ENCODE measurements around the gene ANK3. TPM values are rescaled to one million over a fixed set of nuclear protein-coding genes. Genes with fewer than 3 reads are reported as not detected.

The ANK3 gene
- total RNA-seq, 1 experiment from 2014 or later = 7.0 TPM

DNA sequence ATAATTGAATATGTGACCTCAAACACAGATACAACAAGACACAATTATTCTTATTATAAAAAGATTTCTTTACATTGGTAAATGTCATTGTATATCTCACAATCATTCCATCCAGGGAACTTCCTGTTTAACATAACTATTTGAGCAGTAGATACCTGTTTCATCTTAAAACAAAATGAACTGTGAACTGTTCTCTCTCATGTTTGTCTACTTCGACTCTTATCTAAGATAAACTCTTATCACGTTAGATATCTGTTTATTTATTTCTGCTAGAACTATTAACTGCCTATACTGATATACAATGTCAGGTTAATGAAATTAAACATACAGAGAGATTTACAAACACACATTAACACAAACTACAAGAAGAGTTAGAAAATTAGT is 20.1 kb downstream of the ANK3 start:
- no peak for DNase-seq
- Histone ChIP-seq H3K4me3 (ENCODE audit: low read length) (no peak overlapping the region), H3K27ac (ENCODE audit: low read length) (no peak overlapping the region), H3K36me3 (ENCODE audit: insufficient read depth, low read length) (no peaks in the 10 kb centered on the region), H3K27me3 (ENCODE audit: low read length) (no peaks in the 10 kb centered on the region), H3K9me2 (replicated peaks; ENCODE audit: insufficient read depth, low read length) (no peaks in the 10 kb centered on the region), H2AFZ (ENCODE audit: low read length) (no peak overlapping the region), H3K4me1 (ENCODE audit: low read length) (no peaks in the 10 kb centered on the region), H3K79me2 (ENCODE audit: low read length) (no peaks in the 10 kb centered on the region), H3K4me2 (ENCODE audit: low read depth, low read length, poor library complexity, severe bottlenecking) (no peak overlapping the region), H3K9ac (ENCODE audit: low read length) (no peak overlapping the region), H4K20me1 (ENCODE audit: insufficient read depth, low read depth, low read length) (no peaks in the 10 kb centered on the region), H3K9me3 (ENCODE audit: low read length) (no peaks in the 10 kb centered on the region)

- Histone ChIP-seq H3K27ac (ENCODE audit: low read length) (no peak overlapping the region), H3K4me3 (ENCODE audit: low read length) (no peak overlapping the region)
Observed at GRCh38 chr10:60368875-60369546, 20.7 kb downstream of the ANK3 start.

GRCh38 chr10:60367901-60368300 is 21.8 kb downstream of the ANK3 start:
- Histone ChIP-seq H3K4me1 (ENCODE audit: low read length) (no peaks in the 10 kb centered on the region), H3K9me3 (ENCODE audit: low read length) (no peaks in the 10 kb centered on the region), H2AFZ (ENCODE audit: low read length) (no peak overlapping the region)

More at GRCh38 chr10:60368875-60369546, 20.7 kb downstream of the ANK3 start:
- Histone ChIP-seq H3K27me3 (ENCODE audit: low read length) (no peaks in the 10 kb centered on the region), H3K4me2 (ENCODE audit: low read depth, low read length, poor library complexity, severe bottlenecking) (no peak overlapping the region), H3K79me2 (ENCODE audit: low read length) (no peaks in the 10 kb centered on the region), H3K9me2 (replicated peaks; ENCODE audit: insufficient read depth, low read length) (no peaks in the 10 kb centered on the region), H3K9ac (ENCODE audit: low read length) (no peak overlapping the region), H3K36me3 (ENCODE audit: insufficient read depth, low read length) (no peaks in the 10 kb centered on the region), H4K20me1 (ENCODE audit: insufficient read depth, low read depth, low read length) (no peaks in the 10 kb centered on the region), H3K4me1 (ENCODE audit: low read length) (no peaks in the 10 kb centered on the region), H2AFZ (ENCODE audit: low read length) (no peak overlapping the region), H3K9me3 (ENCODE audit: low read length) (no peaks in the 10 kb centered on the region)
- no peak for DNase-seq

DNA sequence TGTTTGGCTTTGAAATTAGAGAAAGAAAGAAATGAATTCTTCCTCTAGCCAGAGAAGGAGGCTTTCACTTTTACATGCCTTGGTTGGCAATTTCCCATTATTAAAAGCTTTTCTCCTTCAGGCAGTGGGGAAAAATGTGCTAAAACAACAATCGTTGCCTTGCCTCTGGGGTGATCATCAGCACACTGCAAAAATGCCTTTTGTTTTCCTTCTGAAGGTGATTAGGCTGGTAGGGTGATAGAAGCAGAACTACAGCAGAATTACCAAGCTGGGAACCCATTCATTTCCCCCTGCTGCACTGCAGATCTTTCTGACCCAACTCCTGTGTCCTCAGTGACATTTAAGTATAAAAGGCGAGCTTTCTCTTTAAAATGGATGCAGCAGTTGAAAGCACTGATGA is 22.2 kb downstream of the ANK3 start:
- H3K79me2 ChIP-seq (ENCODE audit: low read length) = no peaks in the 10 kb centered on the region
- H3K9me2 ChIP-seq (replicated peaks; ENCODE audit: insufficient read depth, low read length) = no peaks in the 10 kb centered on the region
- H3K9me3 ChIP-seq (ENCODE audit: low read length) = no peaks in the 10 kb centered on the region
- no peak overlapping the region for H3K4me2 ChIP-seq (ENCODE audit: low read depth, low read length, poor library complexity, severe bottlenecking)
- H2AFZ ChIP-seq (ENCODE audit: low read length) = no peak overlapping the region
- no peaks in the 10 kb centered on the region for H4K20me1 ChIP-seq (ENCODE audit: insufficient read depth, low read depth, low read length)
- no peak for DNase-seq
- no peaks in the 10 kb centered on the region for H3K4me1 ChIP-seq (ENCODE audit: low read length)
- H3K27ac ChIP-seq (ENCODE audit: low read length) = no peak overlapping the region
- H3K36me3 ChIP-seq (ENCODE audit: insufficient read depth, low read length) = no peaks in the 10 kb centered on the region
- no peak overlapping the region for H3K9ac ChIP-seq (ENCODE audit: low read length)
- no peak overlapping the region for H3K4me3 ChIP-seq (ENCODE audit: low read length)
- H3K27me3 ChIP-seq (ENCODE audit: low read length) = no peaks in the 10 kb centered on the region

More at GRCh38 chr10:60367901-60368300, 21.8 kb downstream of the ANK3 start:
- H3K27ac ChIP-seq (ENCODE audit: low read length) = no peak overlapping the region
- H3K4me3 ChIP-seq (ENCODE audit: low read length) = no peak overlapping the region
- H3K27me3 ChIP-seq (ENCODE audit: low read length) = no peaks in the 10 kb centered on the region
- no peaks in the 10 kb centered on the region for H3K36me3 ChIP-seq (ENCODE audit: insufficient read depth, low read length)
- no peaks in the 10 kb centered on the region for H3K9me2 ChIP-seq (replicated peaks; ENCODE audit: insufficient read depth, low read length)
- H3K9ac ChIP-seq (ENCODE audit: low read length) = no peak overlapping the region
- no peak overlapping the region for H3K4me2 ChIP-seq (ENCODE audit: low read depth, low read length, poor library complexity, severe bottlenecking)
- H3K79me2 ChIP-seq (ENCODE audit: low read length) = no peaks in the 10 kb centered on the region
- DNase-seq = no peak
- H4K20me1 ChIP-seq (ENCODE audit: insufficient read depth, low read depth, low read length) = no peaks in the 10 kb centered on the region

- Histone ChIP-seq H4K20me1 (ENCODE audit: insufficient read depth, low read depth, low read length) (no peaks in the 10 kb centered on the region), H3K4me3 (ENCODE audit: low read length) (no peak overlapping the region), H2AFZ (ENCODE audit: low read length) (no peak overlapping the region), H3K27me3 (ENCODE audit: low read length) (no peaks in the 10 kb centered on the region), H3K4me1 (ENCODE audit: low read length) (no peaks in the 10 kb centered on the region), H3K27ac (ENCODE audit: low read length) (no peak overlapping the region), H3K4me2 (ENCODE audit: low read depth, low read length, poor library complexity, severe bottlenecking) (no peak overlapping the region), H3K9ac (ENCODE audit: low read length) (no peak overlapping the region), H3K79me2 (ENCODE audit: low read length) (no peaks in the 10 kb centered on the region), H3K9me2 (replicated peaks; ENCODE audit: insufficient read depth, low read length) (no peaks in the 10 kb centered on the region), H3K9me3 (ENCODE audit: low read length) (no peaks in the 10 kb centered on the region), H3K36me3 (ENCODE audit: insufficient read depth, low read length) (no peaks in the 10 kb centered on the region)
- DNase-seq = no peak
Observed at GRCh38 chr10:60367024-60367423, 22.7 kb downstream of the ANK3 start.

- Histone ChIP-seq H3K79me2 (ENCODE audit: low read length) (no peaks in the 10 kb centered on the region), H2AFZ (ENCODE audit: low read length) (no peak overlapping the region), H3K27me3 (ENCODE audit: low read length) (no peaks in the 10 kb centered on the region), H3K9me3 (ENCODE audit: low read length) (no peaks in the 10 kb centered on the region), H3K4me2 (ENCODE audit: low read depth, low read length, poor library complexity, severe bottlenecking) (no peak overlapping the region), H3K4me3 (ENCODE audit: low read length) (no peak overlapping the region), H3K27ac (ENCODE audit: low read length) (no peak overlapping the region), H3K9ac (ENCODE audit: low read length) (no peak overlapping the region), H4K20me1 (ENCODE audit: insufficient read depth, low read depth, low read length) (no peaks in the 10 kb centered on the region), H3K36me3 (ENCODE audit: insufficient read depth, low read length) (no peaks in the 10 kb centered on the region), H3K4me1 (ENCODE audit: low read length) (no peaks in the 10 kb centered on the region), H3K9me2 (replicated peaks; ENCODE audit: insufficient read depth, low read length) (no peaks in the 10 kb centered on the region)
- DNase-seq = no peak
Observed at GRCh38 chr10:60363187-60363586, 26.5 kb downstream of the ANK3 start.

DNA sequence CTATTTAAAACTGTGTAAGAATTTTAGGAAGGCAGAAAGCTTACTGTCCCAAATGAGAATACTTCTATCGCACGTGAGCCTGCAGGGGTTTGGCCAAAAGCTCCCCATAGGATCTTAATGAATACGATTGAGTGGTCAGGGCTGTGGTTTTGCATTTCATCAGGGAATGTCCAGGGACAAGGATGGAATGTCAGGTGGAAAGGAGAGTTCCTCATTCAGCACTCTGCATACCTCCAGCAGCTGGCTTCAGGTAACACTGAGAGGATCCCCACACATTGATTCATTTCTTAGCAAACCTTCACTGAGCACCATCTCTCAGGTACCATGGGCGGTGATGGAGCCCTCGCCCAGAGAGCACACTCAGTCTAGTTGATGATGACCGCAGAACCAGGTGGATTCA is 27.2 kb downstream of the ANK3 start:
- H2AFZ ChIP-seq (ENCODE audit: low read length) = no peak overlapping the region
- H3K79me2 ChIP-seq (ENCODE audit: low read length) = no peaks in the 10 kb centered on the region
- H3K9me2 ChIP-seq (replicated peaks; ENCODE audit: insufficient read depth, low read length) = no peaks in the 10 kb centered on the region
- no peak for DNase-seq
- no peak overlapping the region for H3K27ac ChIP-seq (ENCODE audit: low read length)
- H4K20me1 ChIP-seq (ENCODE audit: insufficient read depth, low read depth, low read length) = no peaks in the 10 kb centered on the region
- H3K4me2 ChIP-seq (ENCODE audit: low read depth, low read length, poor library complexity, severe bottlenecking) = no peak overlapping the region
- H3K4me1 ChIP-seq (ENCODE audit: low read length) = no peaks in the 10 kb centered on the region
- H3K9ac ChIP-seq (ENCODE audit: low read length) = no peak overlapping the region
- H3K36me3 ChIP-seq (ENCODE audit: insufficient read depth, low read length) = no peaks in the 10 kb centered on the region
- no peak overlapping the region for H3K4me3 ChIP-seq (ENCODE audit: low read length)
- no peaks in the 10 kb centered on the region for H3K27me3 ChIP-seq (ENCODE audit: low read length)
- H3K9me3 ChIP-seq (ENCODE audit: low read length) = no peaks in the 10 kb centered on the region

DNA sequence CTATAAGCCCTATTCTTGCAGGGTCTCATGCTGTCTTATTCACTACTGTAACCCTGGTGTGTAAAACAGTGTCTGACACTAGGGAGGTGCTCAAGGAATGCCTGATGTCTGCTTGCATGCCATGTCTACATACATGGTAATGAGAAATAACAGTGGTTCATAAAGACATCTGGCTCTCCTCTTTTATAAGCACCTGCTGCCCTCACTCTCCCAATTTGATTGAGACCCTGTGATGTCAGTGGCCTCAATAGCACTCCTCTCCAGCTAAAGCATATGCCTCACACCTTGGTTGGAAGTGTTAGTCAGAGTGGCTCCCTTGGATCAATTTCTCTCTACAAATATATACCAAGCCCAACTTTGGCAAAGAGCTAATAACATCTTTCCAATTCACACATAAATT is 30.6 kb downstream of the ANK3 start:
- Histone ChIP-seq H3K9me3 (ENCODE audit: low read length) (no peaks in the 10 kb centered on the region), H3K4me1 (ENCODE audit: low read length) (peaks cover 4% of the 10 kb centered on the region; the same call in 1 of the 2 replicates), H4K20me1 (ENCODE audit: insufficient read depth, low read depth, low read length) (no peaks in the 10 kb centered on the region), H2AFZ (ENCODE audit: low read length) (no peak overlapping the region), H3K4me3 (ENCODE audit: low read length) (no peak overlapping the region), H3K36me3 (ENCODE audit: insufficient read depth, low read length) (no peaks in the 10 kb centered on the region), H3K9ac (ENCODE audit: low read length) (no peak overlapping the region), H3K4me2 (ENCODE audit: low read depth, low read length, poor library complexity, severe bottlenecking) (no peak overlapping the region), H3K27ac (ENCODE audit: low read length) (no peak overlapping the region), H3K79me2 (ENCODE audit: low read length) (no peaks in the 10 kb centered on the region), H3K9me2 (replicated peaks; ENCODE audit: insufficient read depth, low read length) (no peaks in the 10 kb centered on the region), H3K27me3 (ENCODE audit: low read length) (no peaks in the 10 kb centered on the region)
- DNase-seq = no peak

Data from Karpas-422 (cell line).